ENCODE results near the gene KCNH6. TPM values are rescaled to one million over a fixed set of nuclear protein-coding genes. Genes with fewer than 3 reads are reported as not detected.

The KCNH6 gene
- total RNA-seq, 4 donors from 2014 or later, result not detected

- Histone ChIP-seq H3K27me3 (peaks cover 0 to 20% (median 0%) of the 10 kb centered on the region in 4 donors), H3K4me3 (no peak overlapping the region), H3K27ac (replicated peaks in 1 of 4) (no peak overlapping the region), H3K9me3 (no peaks in the 10 kb centered on the region), H3K36me3 (no peaks in the 10 kb centered on the region), H3K4me1 (no peaks in the 10 kb centered on the region)
- no peak for DNase-seq (ENCODE audit: extremely low spot score)
- intact Hi-C loops (cut with DNase I), result no loop called here
- WGBS, result 73% methylated on average over 9 of the region's 9 CpGs
- TF ChIP-seq EP300 (IDR thresholded peaks at IDR 0.05), result no peak
- no peak for TF ChIP-seq CTCF (IDR thresholded peaks at IDR 0.05)
- no peak for TF ChIP-seq POLR2AphosphoS5 (IDR thresholded peaks at IDR 0.05)
- no peak for TF ChIP-seq POLR2A (IDR thresholded peaks at IDR 0.05; ENCODE audit: low read depth)
Observed at GRCh38 chr17:63498626-63499195, 24.4 kb upstream of the KCNH6 start.

GRCh38 chr17:63500543-63501390, 22.4 kb upstream of the KCNH6 start:
- TF ChIP-seq CTCF (IDR thresholded peaks at IDR 0.05) (no peak), POLR2A (IDR thresholded peaks at IDR 0.05; ENCODE audit: low read depth) (no peak), POLR2AphosphoS5 (IDR thresholded peaks at IDR 0.05) (no peak), EP300 (IDR thresholded peaks at IDR 0.05) (no peak)
- no peaks in the 10 kb centered on the region for H3K9me3 ChIP-seq
- H3K36me3 ChIP-seq, result no peaks in the 10 kb centered on the region
- H3K4me3 ChIP-seq, result no peak overlapping the region
- DNase-seq (ENCODE audit: extremely low spot score), result no peak
- no peaks in the 10 kb centered on the region for H3K4me1 ChIP-seq
- no peak overlapping the region for H3K27ac ChIP-seq (replicated peaks in 1 of 4)
- H3K27me3 ChIP-seq, result peaks cover 0 to 33% (median 0%) of the 10 kb centered on the region in 4 donors
- WGBS, result 54% methylated on average over 14 of the region's 14 CpGs
- intact Hi-C loops (cut with DNase I), result no loop called here

GRCh38 chr17:63503341-63503705, 19.8 kb upstream of the KCNH6 start:
- no peak for DNase-seq (ENCODE audit: extremely low spot score)
- Histone ChIP-seq H3K27ac (replicated peaks in 1 of 4) (no peak overlapping the region), H3K27me3 (peaks cover 0 to 59% (median 0%) of the 10 kb centered on the region in 4 donors), H3K9me3 (no peaks in the 10 kb centered on the region), H3K36me3 (no peaks in the 10 kb centered on the region), H3K4me3 (no peak overlapping the region), H3K4me1 (no peaks in the 10 kb centered on the region)
- intact Hi-C loops (cut with DNase I), result no loop called here
- TF ChIP-seq POLR2AphosphoS5 (IDR thresholded peaks at IDR 0.05), result no peak
- WGBS, result 83% methylated on average over 8 of the region's 8 CpGs

GRCh38 chr17:63504261-63504660, 18.9 kb upstream of the KCNH6 start:
- intact Hi-C loops (cut with DNase I), result no loop called here
- no peak for DNase-seq (ENCODE audit: extremely low spot score)
- H3K9me3 ChIP-seq, result no peaks in the 10 kb centered on the region
- TF ChIP-seq POLR2AphosphoS5 (IDR thresholded peaks at IDR 0.05) (no peak), POLR2A (IDR thresholded peaks at IDR 0.05; ENCODE audit: low read depth) (no peak), CTCF (IDR thresholded peaks at IDR 0.05) (no peak), EP300 (IDR thresholded peaks at IDR 0.05) (no peak)
- H3K27me3 ChIP-seq, result peaks cover 0 to 66% (median 0%) of the 10 kb centered on the region in 4 donors
- H3K4me3 ChIP-seq, result no peak overlapping the region
- no peaks in the 10 kb centered on the region for H3K4me1 ChIP-seq
- no peak overlapping the region for H3K27ac ChIP-seq (replicated peaks in 1 of 4)
- H3K36me3 ChIP-seq, result no peaks in the 10 kb centered on the region

- Histone ChIP-seq H3K4me3 (no peak overlapping the region), H3K36me3 (no peaks in the 10 kb centered on the region), H3K9me3 (no peaks in the 10 kb centered on the region), H3K27ac (replicated peaks in 1 of 4) (no peak overlapping the region), H3K27me3 (peaks cover 0 to 65% (median 0%) of the 10 kb centered on the region in 4 donors), H3K4me1 (no peaks in the 10 kb centered on the region)
- no peak for TF ChIP-seq CTCF (IDR thresholded peaks at IDR 0.05)
- TF ChIP-seq POLR2A (IDR thresholded peaks at IDR 0.05; ENCODE audit: low read depth), result no peak
- intact Hi-C loops (cut with DNase I), result no loop called here
- no peak for DNase-seq (ENCODE audit: extremely low spot score)
- 87% methylated on average over 9 of the region's 9 CpGs for WGBS
Observed at GRCh38 chr17:63505341-63505740, 17.8 kb upstream of the KCNH6 start.

All from esophagus muscularis mucosa (tissue), 4 donors.